Measurements from ENCODE around the gene EIF4E.
"Not testable (repeated sequence)": the region's sequence is repeated elsewhere in the genome, so short reads cannot be mapped to it uniquely, and the experiment has no call there.

The EIF4E gene

GRCh38 chr4:98928505-98929340, at the start of gene EIF4E:
EIF4E (minus strand) TSS chr4:98929133; CDS start chr4:98929112, 21 bp downstream.
- peak; percentile 96 for DNase-seq (ENCODE audit: low spot score)

DNA sequence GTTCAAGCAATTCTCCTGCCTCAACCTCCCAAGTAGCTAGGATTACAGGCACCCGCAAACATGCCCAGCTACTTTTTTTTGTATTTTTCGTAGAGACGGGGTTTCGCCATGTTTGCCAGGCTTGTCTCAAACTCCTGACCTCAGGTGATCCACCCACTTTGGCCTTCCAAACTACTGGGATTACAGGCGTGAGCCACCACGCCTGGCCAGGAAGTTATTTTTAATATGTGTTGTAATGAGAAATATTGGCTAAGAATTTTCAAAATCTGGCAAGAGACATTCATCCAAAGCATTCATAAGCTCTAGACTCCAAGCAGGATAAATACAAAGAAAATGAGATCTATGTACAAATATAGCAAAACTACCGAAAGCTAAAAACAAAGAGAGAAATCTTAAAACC, 48.6 kb upstream of the EIF4E start:
- DNase-seq (ENCODE audit: low spot score) = no peak

DNA sequence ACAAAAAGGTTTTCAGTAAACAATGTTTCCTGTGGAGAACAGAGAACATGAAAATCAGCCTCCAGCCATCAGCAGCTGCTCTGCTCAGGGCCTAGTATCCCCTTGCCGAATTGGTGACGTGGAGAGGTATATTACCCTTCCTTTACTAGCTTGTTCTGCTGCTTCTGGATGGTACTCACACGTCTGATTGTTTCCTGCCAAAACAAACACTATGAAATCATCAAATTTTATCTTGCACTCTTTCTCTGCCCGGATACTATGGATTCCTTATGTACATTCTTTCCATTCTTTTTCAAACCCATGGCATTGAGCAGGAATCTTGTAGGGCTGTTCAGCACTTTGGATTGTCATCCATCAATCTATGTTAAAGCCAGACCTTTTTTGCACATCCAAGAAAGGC, 47.8 kb upstream of the EIF4E start:
- no peak for DNase-seq (ENCODE audit: low spot score)

GRCh38 chr4:98969878-98970785, 41.2 kb upstream of the EIF4E start:
- DNase-seq (ENCODE audit: low spot score) = no peak

GRCh38 chr4:98967786-98968329, 38.9 kb upstream of the EIF4E start:
- no peak for DNase-seq (ENCODE audit: low spot score)

DNA sequence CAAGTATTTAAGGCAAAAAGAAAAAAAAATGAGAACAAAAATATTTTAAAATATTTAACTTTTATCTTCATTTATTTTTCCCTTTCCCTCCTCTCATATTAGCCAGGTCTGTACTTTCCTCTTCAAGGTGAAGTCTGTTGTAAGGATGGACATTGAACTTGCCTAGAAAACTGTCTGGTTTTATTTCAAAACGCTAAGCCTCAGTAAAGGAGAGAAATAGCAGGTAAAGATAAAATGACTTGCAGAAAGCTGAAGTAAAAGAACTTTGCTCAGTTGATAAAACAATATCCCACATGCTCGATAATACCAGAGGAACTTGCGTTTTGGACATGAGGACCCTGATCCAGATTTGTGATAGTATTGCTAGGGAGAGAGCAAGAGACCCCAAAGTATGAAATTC, 38.0 kb upstream of the EIF4E start:
- DNase-seq (ENCODE audit: low spot score) = no peak

- DNase-seq (ENCODE audit: low spot score) = no peak
These were observed 34.9 kb upstream of the EIF4E start for GRCh38 chr4:98963538-98964433.

DNA sequence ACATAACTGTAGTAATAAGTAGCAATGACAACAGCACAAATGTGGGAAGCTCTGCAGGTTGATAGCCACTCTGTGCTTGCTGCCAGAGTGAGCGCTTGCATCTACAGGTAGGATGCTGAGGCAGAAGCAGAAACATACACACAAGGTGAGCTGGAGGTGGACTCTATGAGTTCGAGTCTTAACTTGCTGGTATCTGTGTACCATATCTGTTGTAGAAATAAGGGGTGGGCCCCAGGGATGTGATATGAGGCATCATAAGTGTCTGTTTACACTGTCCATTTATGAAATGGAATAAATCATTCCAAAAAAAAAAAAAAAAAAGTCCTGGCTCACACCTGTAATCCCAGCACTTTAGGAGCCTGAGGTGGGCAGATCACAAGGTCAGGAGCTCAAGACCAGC, 32.8 kb upstream of the EIF4E start:
- DNase-seq (ENCODE audit: low spot score) = no peak

- DNase-seq (ENCODE audit: low spot score) = no peak
These were observed 30.5 kb upstream of the EIF4E start for GRCh38 chr4:98959411-98959810.

- DNase-seq (ENCODE audit: low spot score) = no peak
These were observed 29.1 kb upstream of the EIF4E start for GRCh38 chr4:98958065-98958464.

DNA sequence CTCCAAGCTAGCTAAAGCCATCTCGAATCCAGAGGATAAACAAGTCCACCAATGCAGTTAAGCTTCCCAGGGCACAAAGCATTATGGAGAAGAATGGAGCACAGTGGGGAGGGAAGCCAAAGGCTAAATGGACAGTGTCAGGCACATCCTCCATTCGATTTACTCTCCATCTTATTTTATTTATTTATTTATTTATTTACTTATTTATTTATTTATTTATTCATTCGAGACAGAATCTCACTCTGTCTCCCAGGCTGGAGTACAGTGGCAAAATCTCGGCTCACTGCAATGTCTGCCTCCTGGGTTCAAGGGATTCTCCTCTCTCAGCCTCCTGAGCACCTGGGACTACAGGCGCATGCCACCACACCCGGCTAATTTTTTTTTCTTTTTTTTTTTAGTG, 26.3 kb upstream of the EIF4E start:
- no peak for DNase-seq (ENCODE audit: low spot score)

- no peak for DNase-seq (ENCODE audit: low spot score)
These were observed 22.8 kb upstream of the EIF4E start for GRCh38 chr4:98951710-98952109.

DNA sequence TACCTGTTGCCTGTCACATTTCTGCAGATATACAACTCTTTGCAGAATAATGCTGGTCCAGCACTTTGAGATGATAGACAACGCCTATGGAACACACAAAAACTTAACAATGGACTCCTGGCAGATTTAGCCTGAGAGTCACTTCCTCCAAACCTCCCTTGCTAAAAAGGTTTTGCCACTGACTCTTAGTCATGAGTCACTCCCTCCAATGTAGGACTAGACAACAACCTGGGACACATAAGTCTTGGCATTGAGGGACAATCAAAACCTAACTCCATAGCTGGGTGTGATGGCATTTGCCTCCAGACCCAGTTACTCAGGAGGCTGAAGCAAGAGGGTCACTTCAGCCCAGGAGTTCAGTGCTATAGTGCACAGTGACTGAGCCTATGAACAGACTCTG, 22.0 kb upstream of the EIF4E start:
- no peak for DNase-seq (ENCODE audit: low spot score)

DNA sequence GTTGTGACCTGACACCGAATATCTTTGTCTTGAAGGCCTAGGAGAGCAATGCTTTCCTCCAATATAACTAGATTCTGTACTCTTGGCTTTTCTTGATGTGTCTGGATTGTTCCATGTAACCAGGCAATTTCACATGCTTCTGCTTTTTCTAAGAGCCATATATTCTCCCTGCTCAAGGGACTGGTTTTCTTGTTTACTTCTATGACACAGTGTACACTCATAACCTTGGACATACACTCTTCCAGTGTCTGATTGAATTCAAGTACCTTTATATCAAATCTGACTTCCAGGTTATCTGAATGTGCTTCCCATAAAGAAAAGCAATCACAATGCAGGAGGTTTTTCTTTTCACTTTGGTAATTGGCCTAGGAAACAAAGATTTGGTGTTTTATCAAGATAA, 17.4 kb upstream of the EIF4E start:
- no peak for DNase-seq (ENCODE audit: low spot score)

- DNase-seq (ENCODE audit: low spot score) = no peak
These were observed 16.4 kb upstream of the EIF4E start for GRCh38 chr4:98945297-98945850.

GRCh38 chr4:98939892-98940298, 11.0 kb upstream of the EIF4E start:
- no peak for DNase-seq (ENCODE audit: low spot score)

DNA sequence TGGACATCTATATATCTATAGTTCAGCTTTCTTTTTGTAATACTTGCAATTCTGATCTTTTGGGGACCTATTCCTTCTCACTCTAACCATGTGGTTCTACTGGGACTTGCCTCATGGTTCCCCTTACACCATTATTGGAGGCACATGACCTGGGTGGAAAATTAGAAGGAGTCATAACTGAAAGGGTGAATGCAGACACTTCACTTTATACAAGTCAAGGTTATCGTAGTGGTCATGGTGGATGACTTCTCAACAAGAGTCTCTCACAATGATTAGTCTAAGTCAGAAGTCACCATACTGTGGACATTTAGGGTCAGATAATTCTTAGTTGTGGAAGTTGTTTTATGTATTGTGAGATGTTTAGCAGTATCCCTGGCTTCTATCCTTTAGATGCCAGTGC, 10.5 kb upstream of the EIF4E start:
- no peak for DNase-seq (ENCODE audit: low spot score)

DNA sequence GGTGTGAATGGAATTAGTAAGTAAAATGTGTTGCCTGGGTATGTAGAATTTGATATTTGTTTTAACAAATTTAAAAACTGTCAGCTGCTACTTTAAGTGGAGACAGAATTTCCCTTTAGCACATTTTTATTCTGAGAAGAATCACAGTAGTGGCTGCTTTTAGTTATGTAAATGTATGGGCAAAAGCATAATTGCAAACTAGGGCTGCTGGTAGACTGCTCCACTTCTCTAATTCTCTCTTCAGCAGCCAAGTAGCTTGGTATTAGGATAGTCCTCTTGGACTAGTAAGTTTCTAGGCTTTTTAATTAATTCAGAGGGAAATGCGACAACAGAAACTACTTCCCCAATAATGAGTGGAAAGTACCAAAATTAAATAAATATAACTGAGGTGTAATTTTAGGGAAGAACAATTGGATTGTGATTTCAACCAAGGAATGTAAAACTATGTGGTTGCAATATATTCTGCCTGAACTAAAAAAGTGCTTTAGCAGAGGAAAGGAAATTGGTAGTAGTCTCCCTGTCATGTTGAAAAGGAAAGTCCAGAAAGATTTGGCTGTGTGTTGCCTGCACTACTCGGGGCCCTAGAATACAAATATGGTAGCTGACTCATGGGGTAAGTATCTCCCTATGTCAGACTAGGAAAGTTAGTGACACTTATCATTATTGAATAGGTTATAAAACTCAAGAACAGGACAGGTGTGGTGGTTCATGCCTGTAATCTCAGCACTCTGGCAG, 9.2 kb upstream of the EIF4E start:
- no peak for DNase-seq (ENCODE audit: low spot score)

GRCh38 chr4:98935633-98936032, 6.7 kb upstream of the EIF4E start:
- no peak for DNase-seq (ENCODE audit: low spot score)

GRCh38 chr4:98934851-98935250, 5.9 kb upstream of the EIF4E start:
- not testable (repeated sequence) for DNase-seq (ENCODE audit: low spot score)

GRCh38 chr4:98932539-98932938, 3.6 kb upstream of the EIF4E start:
- no peak for DNase-seq (ENCODE audit: low spot score)
